GM23338 (cell line): Measurements from ENCODE around the gene C6orf15. TPM values are rescaled to one million over a fixed set of nuclear protein-coding genes. Genes with fewer than 3 reads are reported as not detected.

Source experiments
- ATAC-seq: fragments of 200-7000 bp; cut with Tn5 transposase; 3 replicates; pipeline ENCODE4 v1.9.1; 2020
- DNase-seq: peaks from one replicate; pipeline ENCODE4 v3.0.0-alpha.2; 2015; ENCODE audit warnings: low spot score
- H2AFZ ChIP-seq: fragments of 200-600 bp; sonication (generic); 2 replicates; pipeline ENCODE4 v1.8.0; 2016; ENCODE audit warnings: antibody characterized with exemption, mild to moderate bottlenecking, moderate library complexity
- H3F3A ChIP-seq: fragments of 200-600 bp; sonication (generic); replicated peaks from 2 replicates; pipeline ENCODE4 v1.8.0; 2017; ENCODE audit warnings: antibody characterized with exemption, mixed run types, low read depth
- H3K27ac ChIP-seq: fragments of 200-600 bp; sonication (generic); 2 replicates; pipeline ENCODE4 v1.6.1; 2016; ENCODE audit warnings: low read depth
- H3K27me3 ChIP-seq: fragments of 200-600 bp; sonication (generic); 2 replicates; pipeline ENCODE4 v1.8.0; 2016; ENCODE audit warnings: mild to moderate bottlenecking, mixed run types, moderate library complexity; ENCODE audit not compliant: insufficient read depth
- H3K36me3 ChIP-seq: fragments of 200-600 bp; sonication (generic); 2 replicates; pipeline ENCODE4 v1.8.0; 2016; ENCODE audit warnings: mild to moderate bottlenecking; ENCODE audit not compliant: insufficient read depth
- H3K4me1 ChIP-seq: fragments of 200-600 bp; sonication (generic); 2 replicates; pipeline ENCODE4 v1.8.0; 2016; ENCODE audit warnings: mild to moderate bottlenecking, moderate library complexity; ENCODE audit not compliant: insufficient read depth
- H3K4me2 ChIP-seq: fragments of 200-600 bp; sonication (generic); 2 replicates; pipeline ENCODE4 v1.7.1; 2017; ENCODE audit warnings: mixed run types
- H3K4me3 ChIP-seq: fragments of 200-600 bp; sonication (generic); 2 replicates; pipeline ENCODE4 v1.6.1; 2016; ENCODE audit warnings: mixed run types
- H3K79me2 ChIP-seq: fragments of 200-600 bp; sonication (generic); replicated peaks from 2 replicates; pipeline ENCODE4 v1.8.0; 2017; ENCODE audit warnings: mild to moderate bottlenecking; ENCODE audit not compliant: insufficient read depth
- H3K9me2 ChIP-seq: fragments of 200-600 bp; sonication (generic); 2 replicates; pipeline ENCODE4 v1.8.0; 2017; ENCODE audit not compliant: insufficient read depth
- H4K20me1 ChIP-seq: fragments of 200-600 bp; sonication (generic); replicated peaks from 2 replicates; pipeline ENCODE4 v1.8.0; 2017; ENCODE audit warnings: mild to moderate bottlenecking; ENCODE audit not compliant: insufficient read depth
- H3K27ac Mint-ChIP-seq: 2 replicates; pipeline ENCODE4 v1.8.0; 2020; ENCODE audit warnings: inconsistent platforms, mild to moderate bottlenecking, moderate library complexity, mixed read lengths
- H3K27me3 Mint-ChIP-seq: 3 replicates; pipeline ENCODE4 v1.8.0; 2022; ENCODE audit warnings: low read depth, mild to moderate bottlenecking, moderate library complexity, mixed read lengths, inconsistent platforms; ENCODE audit not compliant: insufficient read depth, poor library complexity
- H3K36me3 Mint-ChIP-seq: 3 replicates; pipeline ENCODE4 v1.8.0; 2021; ENCODE audit warnings: low read depth, mild to moderate bottlenecking, inconsistent platforms, moderate library complexity, mixed read lengths
- H3K4me1 Mint-ChIP-seq: 3 replicates; pipeline ENCODE4 v1.8.0; 2020; ENCODE audit warnings: mild to moderate bottlenecking, inconsistent platforms, mixed read lengths
- H3K4me3 Mint-ChIP-seq: 3 replicates; pipeline ENCODE4 v1.8.0; 2021; ENCODE audit warnings: moderate library complexity, mild to moderate bottlenecking, inconsistent platforms, mixed read lengths
- H3K9me3 Mint-ChIP-seq: 3 replicates; pipeline ENCODE4 v1.8.0; 2020; ENCODE audit warnings: moderate library complexity, mild to moderate bottlenecking, inconsistent platforms, mixed read lengths
- CREB1 ChIP-seq: fragments of 250-450 bp; sonication (Bioruptor Pico); IDR thresholded peaks from 2 replicates; pipeline ENCODE4 v1.5.0; 2020; ENCODE audit warnings: low read depth, mild to moderate bottlenecking, moderate library complexity
- CTCF ChIP-seq, 2 experiments: fragments of 200-600 bp in 1 of 2; sonication (generic) in 1 of 2; conservative IDR thresholded peaks; 2 replicates each; pipeline versions ENCODE4 v1.5.1 to v1.6.1; 2016 to 2017; ENCODE audit warnings: antibody characterized with exemption in 2 of 2, low read depth in 2 of 2, mild to moderate bottlenecking in 2 of 2, moderate library complexity in 1 of 2
- EZH2phosphoT487 ChIP-seq: fragments of 200-600 bp; sonication (generic); IDR thresholded peaks from one replicate; pipeline ENCODE4 v1.8.1; 2018; ENCODE audit warnings: antibody characterized with exemption; ENCODE audit not compliant: unreplicated experiment
- JUNB ChIP-seq: IDR thresholded peaks from one replicate; pipeline ENCODE4 v1.6.1; 2016; ENCODE audit warnings: antibody characterized with exemption; ENCODE audit not compliant: unreplicated experiment
- POLR2AphosphoS5 ChIP-seq: IDR thresholded peaks from 2 replicates; pipeline ENCODE4 v1.6.1; 2016; ENCODE audit warnings: antibody characterized with exemption, low read depth
- STAT1 ChIP-seq: IDR thresholded peaks from one replicate; pipeline ENCODE4 v1.6.1; 2016; ENCODE audit warnings: antibody characterized with exemption; ENCODE audit not compliant: unreplicated experiment
- ZNF114 ChIP-seq: fragments of 250-450 bp; sonication (Bioruptor Pico); IDR thresholded peaks from 2 replicates; pipeline ENCODE4 v1.5.0; 2020; ENCODE audit warnings: mild to moderate bottlenecking, moderate library complexity
- ZNF331 ChIP-seq: fragments of 250-450 bp; sonication (Bioruptor Pico); IDR thresholded peaks from 2 replicates; pipeline ENCODE4 v1.5.0; 2020; ENCODE audit warnings: low read depth, mild to moderate bottlenecking, moderate library complexity
- ZNF462 ChIP-seq: fragments of 250-450 bp; sonication (Bioruptor Pico); IDR thresholded peaks from 2 replicates; pipeline ENCODE4 v1.5.0; 2020; ENCODE audit warnings: mild to moderate bottlenecking, moderate library complexity
- polyA plus RNA-seq: library from polyadenylated mRNA; unstranded; fragments of >200 nt; fragmentation: Nextera tagmentation; extraction: Ambion mirVana; gene quantifications from 2 replicates; pipeline ENCODE4 v1.2.1, GENCODE V29; 2016
- total RNA-seq: library from RNA; depleted of rRNA; stranded (reverse); fragments of >200 nt; shearing (Covaris generic); gene quantifications from 2 replicates; pipeline ENCODE4 v1.2.3, GENCODE V29; 2014
- TF ChIP-seq, protein P1 (sequence below): IDR thresholded peaks from one replicate; pipeline ENCODE4 v1.6.1; 2018; ENCODE audit warnings: antibody characterized with exemption; ENCODE audit not compliant: unreplicated experiment

C6orf15 gene
- total and polyA plus RNA-seq, 2 experiments from 2014 or later: not detected

- TF ChIP-seq CTCF (conservative IDR thresholded peaks at IDR 0.05; ENCODE audit: low read depth in 2 of 2) (no peak), CREB1 (CRISPR knock-in tag) (no peak), POLR2AphosphoS5 (no peak)
- TF ChIP-seq, protein P1, sequence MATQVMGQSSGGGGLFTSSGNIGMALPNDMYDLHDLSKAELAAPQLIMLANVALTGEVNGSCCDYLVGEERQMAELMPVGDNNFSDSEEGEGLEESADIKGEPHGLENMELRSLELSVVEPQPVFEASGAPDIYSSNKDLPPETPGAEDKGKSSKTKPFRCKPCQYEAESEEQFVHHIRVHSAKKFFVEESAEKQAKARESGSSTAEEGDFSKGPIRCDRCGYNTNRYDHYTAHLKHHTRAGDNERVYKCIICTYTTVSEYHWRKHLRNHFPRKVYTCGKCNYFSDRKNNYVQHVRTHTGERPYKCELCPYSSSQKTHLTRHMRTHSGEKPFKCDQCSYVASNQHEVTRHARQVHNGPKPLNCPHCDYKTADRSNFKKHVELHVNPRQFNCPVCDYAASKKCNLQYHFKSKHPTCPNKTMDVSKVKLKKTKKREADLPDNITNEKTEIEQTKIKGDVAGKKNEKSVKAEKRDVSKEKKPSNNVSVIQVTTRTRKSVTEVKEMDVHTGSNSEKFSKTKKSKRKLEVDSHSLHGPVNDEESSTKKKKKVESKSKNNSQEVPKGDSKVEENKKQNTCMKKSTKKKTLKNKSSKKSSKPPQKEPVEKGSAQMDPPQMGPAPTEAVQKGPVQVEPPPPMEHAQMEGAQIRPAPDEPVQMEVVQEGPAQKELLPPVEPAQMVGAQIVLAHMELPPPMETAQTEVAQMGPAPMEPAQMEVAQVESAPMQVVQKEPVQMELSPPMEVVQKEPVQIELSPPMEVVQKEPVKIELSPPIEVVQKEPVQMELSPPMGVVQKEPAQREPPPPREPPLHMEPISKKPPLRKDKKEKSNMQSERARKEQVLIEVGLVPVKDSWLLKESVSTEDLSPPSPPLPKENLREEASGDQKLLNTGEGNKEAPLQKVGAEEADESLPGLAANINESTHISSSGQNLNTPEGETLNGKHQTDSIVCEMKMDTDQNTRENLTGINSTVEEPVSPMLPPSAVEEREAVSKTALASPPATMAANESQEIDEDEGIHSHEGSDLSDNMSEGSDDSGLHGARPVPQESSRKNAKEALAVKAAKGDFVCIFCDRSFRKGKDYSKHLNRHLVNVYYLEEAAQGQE: no peak
These were observed 18.4 kb upstream of the C6orf15 start (continued) for GRCh38 chr6:31130751-31131150.

- H3F3A ChIP-seq: 0 out of 2 replicates have a peak, but pooled peaks cover 4% of the 10 kb centered on the region
- Mint-ChIP-seq H3K4me1 (peaks cover 27% of the 10 kb centered on the region), H3K36me3 (no peaks in the 10 kb centered on the region), H3K9me3 (no peaks in the 10 kb centered on the region; the same call in 1 of the 3 replicates), H3K4me3 (no peak overlapping the region), H3K27me3 (peaks cover 7% of the 10 kb centered on the region), H3K27ac (no peak overlapping the region)
- no peak overlapping the region for H3K4me3 ChIP-seq
- H3K27me3 ChIP-seq: no peaks in the 10 kb centered on the region
- ATAC-seq (no peak), DNase-seq (no peak)
- no peaks in the 10 kb centered on the region for H4K20me1 ChIP-seq
- 0 out of 2 replicates have a peak, but pooled peaks cover 4% of the 10 kb centered on the region for H3K4me1 ChIP-seq
- H3K27ac ChIP-seq: no peak overlapping the region
- H3K4me2 ChIP-seq: no peak overlapping the region
- no peak overlapping the region for H2AFZ ChIP-seq
- H3K9me2 ChIP-seq: no peaks in the 10 kb centered on the region
- no peaks in the 10 kb centered on the region for H3K79me2 ChIP-seq
- H3K36me3 ChIP-seq: no peaks in the 10 kb centered on the region
- no peak for TF ChIP-seq ZNF114 (CRISPR knock-in tag)
- no peak for TF ChIP-seq CTCF (conservative IDR thresholded peaks at IDR 0.05; ENCODE audit: low read depth in 2 of 2)
- TF ChIP-seq ZNF331 (CRISPR knock-in tag): no peak
- TF ChIP-seq POLR2AphosphoS5: no peak
- no peak for TF ChIP-seq ZNF462
- TF ChIP-seq CREB1 (CRISPR knock-in tag): no peak
- TF ChIP-seq STAT1: no peak
- TF ChIP-seq EZH2phosphoT487: no peak
- TF ChIP-seq JUNB: no peak
These were observed 16.8 kb upstream of the C6orf15 start for GRCh38 chr6:31129130-31129529.
